Measurements from ENCODE around the gene TSPAN11.

- TF ChIP-seq CTCF (IDR thresholded peaks at IDR 0.05) (no peak), ZFX (IDR thresholded peaks at IDR 0.05; ENCODE audit: borderline replicate concordance) (no peak)
These were observed 52.1 kb downstream of the TSPAN11 start for GRCh38 chr12:30978639-30979038.

Measured in 22Rv1 (cell line).